GM13976 (cell line): Measurements from ENCODE around the gene SAMSN1.

ENCODE experiments used
- DNase-seq: peaks from one replicate; pipeline ENCODE4 v3.0.0; 2012; ENCODE audit warnings: low spot score
- in situ Hi-C: fragments of 300-500 bp; cut with MboI; formaldehyde crosslinking; loops from one replicate; pipeline ENCODE4 v1.12.0; 2022; ENCODE audit warnings: low sequenced_read_pairs, mixed read lengths, inconsistent platforms; ENCODE audit not compliant: unreplicated experiment
- TF ChIP-seq, protein P1 (sequence below): IDR thresholded peaks from 2 replicates; pipeline ENCODE4 v1.5.1; 2012; ENCODE audit warnings: borderline replicate concordance, mild to moderate bottlenecking; ENCODE audit not compliant: insufficient read depth; ENCODE audit errors: extremely low read depth, missing control alignments, control extremely low read depth

Gene SAMSN1

GRCh38 chr21:14557413-14557812 is 11.3 kb upstream of the SAMSN1 start:
- TF ChIP-seq, protein P1, sequence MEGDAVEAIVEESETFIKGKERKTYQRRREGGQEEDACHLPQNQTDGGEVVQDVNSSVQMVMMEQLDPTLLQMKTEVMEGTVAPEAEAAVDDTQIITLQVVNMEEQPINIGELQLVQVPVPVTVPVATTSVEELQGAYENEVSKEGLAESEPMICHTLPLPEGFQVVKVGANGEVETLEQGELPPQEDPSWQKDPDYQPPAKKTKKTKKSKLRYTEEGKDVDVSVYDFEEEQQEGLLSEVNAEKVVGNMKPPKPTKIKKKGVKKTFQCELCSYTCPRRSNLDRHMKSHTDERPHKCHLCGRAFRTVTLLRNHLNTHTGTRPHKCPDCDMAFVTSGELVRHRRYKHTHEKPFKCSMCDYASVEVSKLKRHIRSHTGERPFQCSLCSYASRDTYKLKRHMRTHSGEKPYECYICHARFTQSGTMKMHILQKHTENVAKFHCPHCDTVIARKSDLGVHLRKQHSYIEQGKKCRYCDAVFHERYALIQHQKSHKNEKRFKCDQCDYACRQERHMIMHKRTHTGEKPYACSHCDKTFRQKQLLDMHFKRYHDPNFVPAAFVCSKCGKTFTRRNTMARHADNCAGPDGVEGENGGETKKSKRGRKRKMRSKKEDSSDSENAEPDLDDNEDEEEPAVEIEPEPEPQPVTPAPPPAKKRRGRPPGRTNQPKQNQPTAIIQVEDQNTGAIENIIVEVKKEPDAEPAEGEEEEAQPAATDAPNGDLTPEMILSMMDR: no peak
- in situ Hi-C loops: no loop called here
- DNase-seq: no peak

DNA sequence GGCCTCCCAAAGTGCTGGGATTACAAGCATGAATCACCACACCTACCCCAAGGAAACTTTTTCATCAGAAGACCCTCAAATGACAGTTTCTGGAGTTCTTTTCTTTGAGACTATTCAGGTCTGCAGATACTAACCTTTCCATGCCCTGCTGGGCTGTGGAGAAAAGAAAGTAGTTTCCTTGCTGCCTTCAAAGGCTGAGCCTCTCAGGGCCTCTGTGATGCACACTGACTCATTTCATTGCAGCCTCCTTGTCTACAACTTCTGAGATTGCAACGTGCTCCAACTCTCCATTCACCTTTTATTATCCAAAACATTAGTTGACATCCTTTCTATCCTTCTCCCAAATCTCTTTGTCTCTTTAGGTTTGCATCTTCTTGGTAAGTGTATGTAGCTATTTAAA is 8.8 kb upstream of the SAMSN1 start:
- no peak for DNase-seq
- TF ChIP-seq, protein P1: no peak
- in situ Hi-C loops: no loop called here

GRCh38 chr21:14553422-14553821 is 7.3 kb upstream of the SAMSN1 start:
- in situ Hi-C loops: no loop called here
- DNase-seq: no peak
- TF ChIP-seq, protein P1: no peak

DNA sequence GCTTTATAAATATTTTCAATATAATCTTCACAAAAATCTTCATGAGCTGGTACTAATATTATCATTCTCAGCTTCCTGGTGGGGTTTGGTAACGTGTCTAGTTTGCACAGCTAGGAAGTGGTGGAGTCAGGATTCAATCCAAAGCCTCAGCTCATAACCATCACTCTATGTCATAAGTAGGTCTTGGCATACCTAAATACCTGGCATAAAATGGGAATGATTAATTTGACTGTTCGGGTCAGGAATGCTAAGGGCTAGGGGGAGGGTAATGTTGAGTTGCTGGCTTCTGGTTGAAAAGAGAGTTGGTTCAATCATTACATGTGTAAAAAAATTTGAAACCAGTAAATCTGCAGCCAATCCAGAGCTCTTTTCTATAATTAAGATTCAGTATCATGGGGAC is 5.6 kb upstream of the SAMSN1 start:
- in situ Hi-C loops: no loop called here
- DNase-seq: no peak
- TF ChIP-seq, protein P1: no peak

DNA sequence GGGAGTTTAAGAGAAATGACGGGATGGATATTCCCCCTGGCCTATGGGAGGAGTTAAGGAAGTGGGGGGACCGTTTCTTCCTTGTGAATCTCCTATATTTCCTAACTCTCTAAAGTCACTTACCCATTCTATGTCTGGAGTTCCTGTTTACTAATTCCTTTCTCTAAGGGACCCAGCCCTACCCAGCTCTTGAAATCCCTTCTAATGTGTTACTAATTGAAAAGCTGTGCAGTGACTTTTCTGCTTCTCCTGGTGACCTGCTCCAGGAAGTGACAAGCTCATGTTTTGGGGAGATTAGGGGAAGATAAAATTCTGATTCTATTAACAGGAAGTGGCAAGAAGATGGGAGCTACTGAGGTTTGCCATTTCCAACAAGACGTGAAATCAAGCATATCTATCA is 4.0 kb upstream of the SAMSN1 start:
- in situ Hi-C loops: no loop called here
- DNase-seq: no peak
- TF ChIP-seq, protein P1: no peak

DNA sequence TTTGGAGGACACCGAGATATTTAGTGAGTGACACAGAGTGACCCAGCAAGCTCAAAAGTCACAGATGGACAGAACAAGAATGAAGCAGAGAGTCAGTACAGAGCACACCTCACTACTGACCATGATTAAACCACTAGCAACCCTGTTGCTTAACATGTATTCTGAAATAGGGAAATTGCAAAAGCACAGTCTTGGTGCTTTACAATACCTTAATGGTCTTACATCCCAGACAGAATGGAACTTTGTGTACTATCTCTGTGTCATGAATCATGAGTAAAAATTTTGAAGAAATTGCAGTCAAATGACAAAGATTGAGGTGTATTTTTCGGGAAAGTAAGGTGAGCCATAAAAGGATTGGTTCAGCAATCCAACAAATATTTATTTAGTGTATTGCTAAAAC is 2.7 kb upstream of the SAMSN1 start:
- in situ Hi-C loops: loop anchor here (25.0 kb wide), 1 partner anchor 489 kb away; no protein-coding TSS in a partner anchor
- DNase-seq: no peak
- TF ChIP-seq, protein P1: no peak
